NCI-H345 treated with DMSO at 0.1 percent for 48 hours (cell line): ENCODE data around the gene TRIM49.
"Not testable (repeated sequence)": the region's sequence is repeated elsewhere in the genome, so short reads cannot be mapped to it uniquely, and the experiment has no call there.

ENCODE experiments used
- DNase-seq: peaks from one replicate; lab custom pipeline; 2025; ENCODE audit not compliant: unreplicated experiment; lab: John Stamatoyannopoulos, UW

The TRIM49 gene, protein sequence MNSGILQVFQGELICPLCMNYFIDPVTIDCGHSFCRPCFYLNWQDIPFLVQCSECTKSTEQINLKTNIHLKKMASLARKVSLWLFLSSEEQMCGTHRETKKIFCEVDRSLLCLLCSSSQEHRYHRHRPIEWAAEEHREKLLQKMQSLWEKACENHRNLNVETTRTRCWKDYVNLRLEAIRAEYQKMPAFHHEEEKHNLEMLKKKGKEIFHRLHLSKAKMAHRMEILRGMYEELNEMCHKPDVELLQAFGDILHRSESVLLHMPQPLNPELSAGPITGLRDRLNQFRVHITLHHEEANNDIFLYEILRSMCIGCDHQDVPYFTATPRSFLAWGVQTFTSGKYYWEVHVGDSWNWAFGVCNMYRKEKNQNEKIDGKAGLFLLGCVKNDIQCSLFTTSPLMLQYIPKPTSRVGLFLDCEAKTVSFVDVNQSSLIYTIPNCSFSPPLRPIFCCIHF

DNA sequence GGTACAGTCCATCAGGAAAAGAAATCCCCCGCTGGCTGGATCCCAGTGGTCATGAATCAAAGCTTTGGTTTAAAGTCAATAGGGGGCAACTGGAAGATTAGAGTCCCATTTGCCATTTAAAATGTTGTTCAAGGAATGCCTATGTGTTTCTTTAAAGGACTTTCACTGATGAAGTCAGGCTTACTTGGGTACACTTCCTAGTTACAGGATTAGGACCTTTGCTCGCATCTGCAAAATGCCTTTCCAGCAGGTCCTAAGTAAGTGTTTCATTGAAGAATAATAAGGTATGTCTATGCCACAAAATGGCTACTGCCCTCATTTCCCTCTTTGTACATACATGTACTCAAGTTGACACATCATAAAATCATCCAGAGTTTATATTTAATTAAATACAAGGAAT, at the start of gene TRIM49:
Gene TRIM49 (minus strand): TSS at position 101 of the 400 bp plus-strand sequence. CDS start 4,106 bp downstream, outside the sequence.
- not testable (repeated sequence) for DNase-seq

DNA sequence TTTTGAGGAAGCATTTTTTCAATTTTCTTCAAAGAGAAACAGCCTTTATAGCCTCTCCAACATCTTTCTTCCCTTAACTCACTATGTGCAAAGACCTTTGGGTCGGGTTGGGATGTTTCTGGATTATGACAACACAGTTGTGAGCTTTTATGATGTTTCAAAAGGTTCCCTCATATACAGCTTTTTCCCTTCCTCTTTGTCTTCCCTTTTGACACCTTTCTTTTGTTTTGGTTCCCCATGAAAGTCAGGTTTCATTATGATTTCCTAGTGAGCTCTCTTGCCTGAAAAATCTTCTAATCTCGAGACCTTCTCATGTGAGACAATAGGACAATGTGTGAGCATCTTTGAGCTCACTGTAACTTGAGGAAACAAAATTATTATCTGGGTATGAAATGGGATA, 18.3 kb upstream of the TRIM49 start:
- DNase-seq, result not testable (repeated sequence)

DNA sequence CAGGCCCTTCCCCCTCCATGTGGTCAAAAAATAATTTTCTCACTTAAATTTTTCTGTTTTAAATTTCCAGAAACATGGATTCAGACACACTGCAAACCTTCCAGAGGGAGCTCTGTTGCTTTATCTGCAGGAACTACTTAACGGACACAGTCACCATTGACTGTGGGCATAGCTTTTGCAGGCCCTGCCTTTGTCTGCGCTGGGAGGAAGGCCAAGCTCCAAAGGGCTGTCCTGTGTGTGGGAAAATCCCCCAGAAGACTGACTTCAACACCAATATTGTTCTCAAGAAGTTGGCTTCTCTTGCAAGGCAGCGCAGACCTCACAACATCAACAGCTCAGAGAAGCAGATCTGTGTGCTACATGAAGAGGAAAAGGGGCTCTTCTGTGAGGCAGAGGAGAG, 11.6 kb upstream of the TRIM49 start:
- DNase-seq, result not testable (repeated sequence)

DNA sequence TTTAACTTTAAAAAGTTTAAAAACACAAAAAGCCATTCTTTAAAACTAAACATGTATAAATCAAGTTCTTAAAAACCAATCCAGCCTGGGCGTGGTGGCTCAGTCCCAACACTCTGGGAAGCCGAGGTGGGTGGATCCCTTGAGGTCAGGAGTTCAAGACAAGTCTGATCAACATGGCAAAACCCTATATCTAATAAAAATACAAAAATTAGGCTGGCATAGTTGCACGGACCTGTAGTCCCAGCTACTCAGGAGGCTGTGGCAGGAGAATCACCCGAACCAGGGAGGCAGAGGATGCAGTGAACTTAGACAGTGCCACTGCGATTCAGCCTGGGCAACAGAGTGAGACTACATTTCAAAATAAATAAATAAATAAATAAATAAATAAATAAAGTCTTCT, 5.2 kb upstream of the TRIM49 start:
- DNase-seq, result not testable (repeated sequence)

DNA sequence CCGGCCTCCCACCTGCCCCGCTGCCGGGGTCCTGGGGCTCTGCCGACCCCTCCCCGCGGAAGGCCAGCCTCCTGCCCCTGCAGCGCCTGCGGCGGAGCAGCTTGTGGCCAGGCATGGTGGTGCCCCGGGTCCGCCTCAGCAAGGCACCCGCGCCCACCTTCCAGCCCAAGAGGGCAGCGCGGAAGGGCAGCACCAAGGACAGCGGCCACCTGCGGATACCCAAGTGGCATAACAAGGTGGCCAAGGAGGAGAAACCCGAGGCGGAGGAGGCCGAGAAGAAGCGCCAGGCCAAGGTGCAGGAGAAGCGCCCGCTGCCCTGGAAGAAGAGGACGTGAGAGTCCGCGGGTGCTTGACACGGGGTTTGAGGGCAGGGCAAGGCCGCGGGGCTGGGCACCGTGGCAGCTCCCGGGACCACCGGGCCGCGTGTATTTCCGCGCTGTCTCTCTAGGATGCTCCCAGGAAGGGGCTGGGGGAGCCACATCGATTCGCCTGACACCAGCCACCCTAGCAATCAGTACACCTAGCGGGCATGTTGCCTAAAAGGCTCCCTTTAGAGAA, 20.8 kb downstream of the TRIM49 start:
- not testable (repeated sequence) for DNase-seq

DNA sequence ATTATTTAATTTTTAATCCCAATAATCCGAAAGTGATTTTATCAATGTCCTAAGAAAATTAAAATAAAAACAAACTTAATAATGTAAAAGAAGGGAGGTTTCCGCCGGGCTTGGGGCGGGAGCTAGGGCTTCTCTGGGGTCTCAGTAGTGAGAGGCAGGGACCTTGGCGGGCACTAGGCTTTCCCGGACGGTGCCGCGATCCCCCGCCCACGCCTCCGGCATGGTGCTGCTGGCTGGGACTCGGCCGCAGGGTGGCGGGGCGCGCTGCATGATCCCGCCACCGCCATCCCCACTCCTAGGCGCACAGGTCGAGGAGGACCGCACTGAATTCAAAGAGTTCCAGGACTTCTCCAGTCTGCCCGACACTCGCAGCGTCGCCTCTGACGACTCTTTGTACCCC, 22.6 kb downstream of the TRIM49 start:
- DNase-seq, result not testable (repeated sequence)

DNA sequence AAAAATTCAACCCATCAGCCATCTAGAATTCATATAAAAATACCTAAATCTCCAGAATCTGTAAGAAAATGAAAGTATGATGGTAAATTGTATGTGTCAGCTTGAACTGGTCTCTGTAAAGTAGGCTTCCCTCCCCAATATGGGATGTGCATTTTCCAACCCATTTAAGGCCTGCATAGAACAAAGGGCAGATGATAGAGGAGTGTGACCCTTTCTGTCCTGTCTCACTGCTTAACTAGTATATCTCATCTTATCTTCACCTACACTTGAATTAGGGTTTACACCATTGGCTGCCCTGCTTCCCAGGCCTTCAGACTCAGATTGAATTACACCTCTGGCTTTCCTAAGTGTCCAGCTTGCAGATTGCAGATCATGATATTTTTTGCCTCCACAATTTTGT, 57.6 kb downstream of the TRIM49 start:
- DNase-seq, result not testable (repeated sequence)
